ENCODE measurements around the gene ALX3. TPM values are rescaled to one million over a fixed set of nuclear protein-coding genes. Genes with fewer than 3 reads are reported as not detected.

The ALX3 gene
- total RNA-seq, 8 experiments from 2014 or later = 0.28 to 0.31 TPM; not detected in 6

DNA sequence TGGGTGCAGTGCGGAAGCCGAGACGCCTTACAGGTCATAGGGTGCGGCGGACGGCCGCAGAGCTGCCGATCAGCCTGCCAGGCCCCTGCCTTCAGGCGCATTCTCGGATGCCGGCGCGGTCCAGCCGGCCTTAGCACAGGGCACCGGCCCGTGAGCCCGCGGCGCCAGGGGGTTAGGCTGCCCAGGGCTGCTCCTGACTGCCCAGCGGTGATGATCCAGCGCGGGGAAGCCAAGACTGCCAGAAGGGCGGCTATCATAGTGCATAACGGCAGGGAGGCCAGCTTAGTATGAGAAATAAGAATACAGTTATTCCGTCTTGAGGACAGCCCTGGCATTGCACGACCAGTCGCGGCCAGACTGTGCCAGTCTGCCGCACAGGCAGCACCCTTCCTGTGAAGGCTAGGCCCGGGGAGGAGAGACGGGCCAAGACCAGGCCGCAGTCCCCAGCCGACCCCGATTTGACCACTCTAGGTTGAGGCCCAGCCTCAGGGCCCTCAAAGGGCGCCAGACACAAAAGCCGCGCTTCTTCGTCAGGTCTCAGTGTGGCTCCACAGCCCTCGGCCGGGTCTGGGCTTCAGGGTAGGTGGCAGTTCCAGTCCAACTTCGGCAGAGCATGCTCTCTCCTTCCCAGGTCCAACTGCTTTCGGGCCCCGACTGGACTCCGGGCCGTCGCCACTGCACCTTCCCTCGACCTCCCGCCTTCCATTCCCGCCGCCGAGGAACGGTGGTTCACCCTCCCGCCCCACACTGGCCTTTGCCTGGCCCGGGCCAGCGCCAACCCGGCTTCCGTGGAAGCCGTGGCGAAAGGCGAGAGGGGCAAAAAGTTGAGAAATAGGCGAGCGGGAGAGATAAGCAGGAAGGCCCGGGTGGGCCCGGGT is 829 bp downstream of the ALX3 start:
- in situ Hi-C loops (cut with MboI; ENCODE audit: low pct_unique_long_range_greater_than_20kb in 2 of 9, low sequenced_read_pairs in 9 of 9, unreplicated experiment in 9 of 9) = loop anchor here in 1 of 9 experiments (25.0 kb wide), 1 partner anchor 393 kb away; the partner anchor contains the start of gene PROK1
- ATAC-seq (replicated peaks in 6 of 8) = peak in 4 of 8 experiments; percentile 4 to 12 (median 8)
- H3K4me1 ChIP-seq (replicated peaks in 1 of 2) = peaks cover 0 to 3% of the 10 kb centered on the region in 2 donors
- no peak overlapping the region for H3K27ac ChIP-seq
- 16 to 68% (median 26%) methylated on average over 2 to 31 of the region's 64 CpGs; no CpG with 5 or more reads in 4 of the 10 experiments for WGBS, 10 experiments
- no peak overlapping the region for H3K4me3 ChIP-seq

DNA sequence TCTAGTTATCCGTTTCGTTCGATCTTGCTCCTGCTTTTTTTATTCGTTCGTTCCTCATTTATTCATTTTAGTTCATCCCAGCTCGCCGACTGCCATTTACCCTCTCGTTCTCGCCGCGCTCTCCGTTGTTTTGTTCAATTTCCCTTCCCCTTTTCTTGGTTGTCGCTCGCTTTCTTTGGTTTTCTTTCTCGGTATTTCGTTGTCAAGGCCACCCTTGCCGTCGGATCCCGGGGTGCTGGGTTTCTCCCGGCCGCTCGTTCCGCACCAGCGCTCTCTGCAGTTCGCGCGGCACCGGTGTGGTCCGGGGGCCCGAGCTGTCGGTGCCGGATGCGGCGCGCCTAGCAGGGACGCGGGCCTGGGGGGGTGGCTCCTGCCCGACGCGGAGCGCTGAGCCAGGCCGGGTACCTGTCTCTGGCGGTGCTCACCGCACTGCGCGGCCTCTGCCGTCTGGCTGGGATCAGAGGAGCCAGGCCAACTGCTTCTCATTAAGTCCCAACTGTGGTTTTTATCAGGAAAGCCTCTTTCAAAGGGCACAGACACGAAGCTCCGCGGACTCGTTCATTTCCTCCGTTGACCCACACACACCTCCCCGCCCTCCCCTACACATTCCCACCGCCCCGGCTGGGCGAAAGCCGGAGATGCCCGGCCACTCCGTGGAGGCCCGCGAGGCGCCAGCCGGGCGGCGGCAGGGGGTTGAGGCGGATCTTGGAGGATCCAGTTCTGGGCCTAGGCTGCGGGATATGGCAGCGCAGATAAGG is 1.6 kb downstream of the ALX3 start:
- in situ Hi-C loops (cut with MboI; ENCODE audit: low pct_unique_long_range_greater_than_20kb in 2 of 9, low sequenced_read_pairs in 9 of 9, unreplicated experiment in 9 of 9) = loop anchor here in 1 of 9 experiments (25.0 kb wide), 1 partner anchor 393 kb away; the partner anchor contains the start of gene PROK1
- 0 to 21% (median 5%) methylated on average over 11 to 62 of the region's 68 CpGs for WGBS, 10 experiments
- H3K4me3 ChIP-seq = no peak overlapping the region
- peaks cover 0 to 3% of the 10 kb centered on the region in 2 donors for H3K4me1 ChIP-seq (replicated peaks in 1 of 2)
- ATAC-seq (replicated peaks in 6 of 8) = no peak
- H3K27ac ChIP-seq = no peak overlapping the region

GRCh38 chr1:110067893-110068645 is 2.4 kb downstream of the ALX3 start:
- 0 to 32% (median 4%) methylated on average over 6 to 53 of the region's 68 CpGs for WGBS, 10 experiments
- no peak overlapping the region for H3K4me3 ChIP-seq
- no peak overlapping the region for H3K27ac ChIP-seq
- in situ Hi-C loops (cut with MboI; ENCODE audit: low pct_unique_long_range_greater_than_20kb in 2 of 9, low sequenced_read_pairs in 9 of 9, unreplicated experiment in 9 of 9) = loop anchor here in 1 of 9 experiments (25.0 kb wide), 1 partner anchor 394 kb away; the partner anchor contains the start of gene PROK1
- ATAC-seq (replicated peaks in 6 of 8) = peak in 6 of 8 experiments; percentile 22 to 61 (median 40)
- peaks cover 0 to 3% of the 10 kb centered on the region in 2 donors for H3K4me1 ChIP-seq (replicated peaks in 1 of 2)

- ATAC-seq (replicated peaks in 6 of 8) = peak in 4 of 8 experiments; percentile 7 to 21 (median 14)
- in situ Hi-C loops (cut with MboI; ENCODE audit: low pct_unique_long_range_greater_than_20kb in 2 of 9, low sequenced_read_pairs in 9 of 9, unreplicated experiment in 9 of 9) = loop anchor here in 1 of 9 experiments (25.0 kb wide), 1 partner anchor 395 kb away; the partner anchor contains the start of gene PROK1
- Histone ChIP-seq H3K27ac (no peak overlapping the region), H3K4me1 (replicated peaks in 1 of 2) (peaks cover 0 to 3% of the 10 kb centered on the region in 2 donors), H3K4me3 (no peak overlapping the region)
- 0 to 100% (median 22%) methylated on average over 1 to 18 of the region's 23 CpGs; no CpG with 5 or more reads in 1 of the 10 experiments for WGBS, 10 experiments
Observed at GRCh38 chr1:110067479-110067892, 3.0 kb downstream of the ALX3 start.

GRCh38 chr1:110065841-110066240 is 4.6 kb downstream of the ALX3 start:
- ATAC-seq (replicated peaks in 6 of 8) = no peak
- Histone ChIP-seq H3K27ac (no peak overlapping the region), H3K4me3 (no peak overlapping the region), H3K4me1 (replicated peaks in 1 of 2) (peaks cover 0 to 3% of the 10 kb centered on the region in 2 donors)
- WGBS, 10 experiments = 86% methylated on average over 4 of the region's 5 CpGs; no CpG with 5 or more reads in 9 of the 10 experiments
- in situ Hi-C loops (cut with MboI; ENCODE audit: low pct_unique_long_range_greater_than_20kb in 2 of 9, low sequenced_read_pairs in 9 of 9, unreplicated experiment in 9 of 9) = loop anchor here in 1 of 9 experiments (25.0 kb wide), 1 partner anchor 396 kb away; the partner anchor contains the start of gene PROK1

DNA sequence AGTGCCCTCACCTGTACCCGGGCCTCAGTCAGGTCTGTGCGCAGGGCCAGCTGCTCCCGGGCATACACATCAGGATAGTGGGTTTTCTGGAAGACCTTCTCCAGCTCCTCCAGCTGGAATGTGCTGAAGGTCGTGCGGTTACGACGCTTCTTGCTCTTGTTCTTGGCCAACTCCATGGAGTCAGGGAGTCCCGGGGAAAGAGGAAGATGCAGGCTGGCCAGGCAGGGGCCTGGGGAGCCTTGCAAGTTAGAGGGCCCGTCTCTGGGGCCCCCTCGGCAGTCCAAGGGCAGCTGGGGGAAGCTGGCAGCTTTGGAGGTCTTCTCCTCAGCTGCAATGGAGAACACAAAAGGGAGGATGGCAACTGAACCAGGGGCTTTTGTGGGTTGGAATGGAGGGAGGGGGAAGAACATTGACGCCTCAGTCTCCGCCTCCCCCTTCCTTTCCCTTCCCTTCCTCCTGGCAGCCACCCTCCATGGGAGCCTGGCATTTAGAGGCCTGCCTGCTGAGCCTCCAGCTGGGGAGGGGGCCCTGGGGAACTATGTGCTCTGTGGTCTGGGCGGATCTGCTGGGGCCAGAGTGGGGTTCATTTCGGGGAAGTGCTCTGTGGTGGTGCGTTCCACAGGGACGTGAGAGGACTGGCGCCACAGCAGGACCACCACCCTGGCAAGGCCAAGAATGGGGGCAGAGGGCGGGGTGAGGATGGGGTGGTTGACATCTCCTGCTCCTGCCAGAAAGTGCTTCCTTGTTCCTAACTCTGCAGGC is 5.7 kb downstream of the ALX3 start:
- no peak overlapping the region for H3K27ac ChIP-seq
- in situ Hi-C loops (cut with MboI; ENCODE audit: low pct_unique_long_range_greater_than_20kb in 2 of 9, low sequenced_read_pairs in 9 of 9, unreplicated experiment in 9 of 9) = loop anchor here in 1 of 9 experiments (25.0 kb wide), 1 partner anchor 398 kb away; the partner anchor contains the start of gene PROK1
- no peak overlapping the region for H3K4me3 ChIP-seq
- no peak for ATAC-seq (replicated peaks in 6 of 8)
- peaks cover 0 to 3% of the 10 kb centered on the region in 2 donors for H3K4me1 ChIP-seq (replicated peaks in 1 of 2)
- WGBS, 10 experiments = 50 to 100% (median 82%) methylated on average over 1 to 9 of the region's 18 CpGs; no CpG with 5 or more reads in 4 of the 10 experiments

- WGBS, 10 experiments = 33 to 90% (median 43%) methylated on average over 1 to 4 of the region's 4 CpGs; no CpG with 5 or more reads in 5 of the 10 experiments
- in situ Hi-C loops (cut with MboI; ENCODE audit: low pct_unique_long_range_greater_than_20kb in 2 of 9, low sequenced_read_pairs in 9 of 9, unreplicated experiment in 9 of 9) = loop anchor here in 1 of 9 experiments (25.0 kb wide), 1 partner anchor 399 kb away; the partner anchor contains the start of gene PROK1
- H3K27ac ChIP-seq = no peak overlapping the region
Observed at GRCh38 chr1:110063781-110064180, 6.7 kb downstream of the ALX3 start.

DNA sequence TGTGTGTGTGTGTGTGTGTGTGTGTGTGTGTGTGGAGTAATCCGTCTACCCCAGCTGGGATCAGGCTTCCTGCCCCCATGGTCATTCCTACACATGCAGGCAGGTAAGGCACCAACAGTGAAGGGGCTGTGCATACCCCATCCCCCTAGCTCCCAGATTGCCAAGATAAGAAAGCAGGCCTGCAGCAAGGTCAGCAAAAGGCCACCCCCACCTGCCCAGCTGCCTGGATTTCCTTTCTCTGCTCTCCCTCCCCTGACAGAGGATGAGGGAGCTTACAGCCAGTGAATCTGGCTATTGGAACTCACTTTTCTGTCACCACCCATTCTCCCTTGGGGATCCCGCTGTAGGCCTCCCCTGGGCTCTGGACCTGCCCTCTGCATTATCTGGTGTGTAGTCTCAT is 7.9 kb downstream of the ALX3 start:
- no peak overlapping the region for H3K27ac ChIP-seq
- no peak for ATAC-seq (replicated peaks in 6 of 8)
- 83 to 100% methylated on average over 1 to 2 of the region's 2 CpGs; no CpG with 5 or more reads in 8 of the 10 experiments for WGBS, 10 experiments
- peaks cover 8% of the 10 kb centered on the region in 2 donors for H3K4me1 ChIP-seq (replicated peaks in 1 of 2)
- in situ Hi-C loops (cut with MboI; ENCODE audit: low pct_unique_long_range_greater_than_20kb in 2 of 9, low sequenced_read_pairs in 9 of 9, unreplicated experiment in 9 of 9) = loop anchor here in 1 of 9 experiments (25.0 kb wide), 1 partner anchor 400 kb away; the partner anchor contains the start of gene PROK1
- no peak overlapping the region for H3K4me3 ChIP-seq

More at GRCh38 chr1:110063781-110064180, 6.7 kb downstream of the ALX3 start:
- no peak for ATAC-seq (replicated peaks in 6 of 8)
- Histone ChIP-seq H3K4me1 (replicated peaks in 1 of 2) (peaks cover 0 to 3% of the 10 kb centered on the region in 2 donors), H3K4me3 (no peak overlapping the region)

DNA sequence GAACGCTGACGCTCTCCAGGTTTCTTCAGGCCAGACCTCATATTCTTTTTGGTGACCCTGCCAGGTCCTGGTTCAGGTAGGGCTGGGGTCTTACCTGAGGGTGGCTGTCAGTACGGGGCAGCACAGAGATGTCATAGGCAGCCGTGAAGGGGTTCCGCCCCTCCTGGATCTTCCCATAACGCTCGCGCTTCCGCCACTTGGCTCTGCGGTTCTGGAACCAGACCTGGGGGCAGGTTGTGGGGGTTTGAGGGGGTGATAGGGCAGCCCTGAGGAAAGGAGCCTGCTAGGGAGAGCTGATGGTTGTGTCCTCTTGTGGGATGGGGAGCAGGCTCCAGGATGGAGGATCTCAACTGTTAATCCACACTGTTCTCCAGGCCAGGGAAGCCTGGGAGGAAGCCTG is 9.1 kb downstream of the ALX3 start:
- H3K4me3 ChIP-seq = no peak overlapping the region
- in situ Hi-C loops (cut with MboI; ENCODE audit: low pct_unique_long_range_greater_than_20kb in 2 of 9, low sequenced_read_pairs in 9 of 9, unreplicated experiment in 9 of 9) = loop anchor here in 1 of 9 experiments (25.0 kb wide), 1 partner anchor 401 kb away; the partner anchor contains the start of gene PROK1
- H3K27ac ChIP-seq = no peak overlapping the region
- 97 to 100% (median 99%) methylated on average over 1 to 6 of the region's 10 CpGs; no CpG with 5 or more reads in 6 of the 10 experiments for WGBS, 10 experiments
- no peak for ATAC-seq (replicated peaks in 6 of 8)
- peaks cover 12 to 14% of the 10 kb centered on the region in 2 donors for H3K4me1 ChIP-seq (replicated peaks in 1 of 2)

DNA sequence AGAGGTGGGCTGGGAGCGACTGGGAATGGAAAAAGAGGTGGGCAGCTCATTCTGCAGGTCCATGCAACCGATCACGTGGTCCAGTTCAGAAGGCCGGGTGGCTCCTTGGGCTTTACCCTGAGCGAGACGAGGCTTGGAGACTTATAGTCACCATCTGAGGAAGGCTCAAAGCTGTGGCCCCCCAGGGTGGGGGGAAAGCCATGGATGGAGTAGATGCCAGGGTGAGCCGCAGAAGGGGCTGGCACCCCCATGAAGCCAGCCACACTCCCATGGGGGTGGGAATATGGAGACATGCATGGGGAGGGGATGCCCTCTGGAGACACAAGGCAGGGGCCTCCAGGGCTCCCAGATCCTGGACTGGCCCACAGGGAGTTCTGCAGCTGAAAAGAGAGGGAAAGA is 9.8 kb downstream of the ALX3 start:
- Histone ChIP-seq H3K4me1 (replicated peaks in 1 of 2) (peaks cover 12 to 14% of the 10 kb centered on the region in 2 donors), H3K27ac (no peak overlapping the region), H3K4me3 (no peak overlapping the region)
- WGBS, 10 experiments = 90 to 100% (median 93%) methylated on average over 2 to 3 of the region's 7 CpGs; no CpG with 5 or more reads in 5 of the 10 experiments
- ATAC-seq (replicated peaks in 6 of 8) = no peak
- in situ Hi-C loops (cut with MboI; ENCODE audit: low pct_unique_long_range_greater_than_20kb in 2 of 9, low sequenced_read_pairs in 9 of 9, unreplicated experiment in 9 of 9) = loop anchor here in 1 of 9 experiments (25.0 kb wide), 1 partner anchor 402 kb away; the partner anchor contains the start of gene PROK1

- in situ Hi-C loops (cut with MboI; ENCODE audit: low pct_unique_long_range_greater_than_20kb in 2 of 9, low sequenced_read_pairs in 9 of 9, unreplicated experiment in 9 of 9) = loop anchor here in 1 of 9 experiments (25.0 kb wide), 1 partner anchor 402 kb away; the partner anchor contains the start of gene PROK1
- 50 to 100% (median 86%) methylated on average over 1 to 6 of the region's 9 CpGs; no CpG with 5 or more reads in 3 of the 10 experiments for WGBS, 10 experiments
- peaks cover 12 to 14% of the 10 kb centered on the region in 2 donors for H3K4me1 ChIP-seq (replicated peaks in 1 of 2)
- no peak overlapping the region for H3K4me3 ChIP-seq
- no peak overlapping the region for H3K27ac ChIP-seq
- ATAC-seq (replicated peaks in 6 of 8) = peak in 1 of 8 experiments; percentile 63
Observed at GRCh38 chr1:110060034-110060661, 10.3 kb downstream of the ALX3 start.

All from motor neuron (in vitro differentiated cells).